Caki2 (cell line): Measurements from ENCODE around the gene CYBA. TPM values are rescaled to one million over a fixed set of nuclear protein-coding genes. Genes with fewer than 3 reads are reported as not detected.

Experiments
- DNase-seq: peaks from one replicate; pipeline ENCODE4 v3.0.0-alpha.2; 2015; ENCODE audit warnings: low read depth
- in situ Hi-C: cut with HindIII; loops from 2 replicates; pipeline ENCODE4 v1.10.0; 2016; ENCODE audit warnings: low sequenced_read_pairs, low pct_unique_long_range_greater_than_20kb, mixed read lengths
- total RNA-seq: library from RNA; depleted of rRNA; stranded (reverse); fragments of >200 nt; shearing (Covaris generic); gene quantifications from 2 replicates; pipeline ENCODE4 v1.2.3, GENCODE V29; 2014; ENCODE audit warnings: low replicate concordance

The CYBA gene
- total RNA-seq, 1 experiment from 2014 or later, result 591 TPM

GRCh38 chr16:88687676-88688012, 36.8 kb upstream of the CYBA start:
- DNase-seq, result no peak
- in situ Hi-C loops, result no loop called here

GRCh38 chr16:88687254-88687576, 36.4 kb upstream of the CYBA start:
- no peak for DNase-seq
- in situ Hi-C loops, result no loop called here

- DNase-seq, result peak; percentile 63
- in situ Hi-C loops, result no loop called here
Observed at GRCh38 chr16:88686439-88687253, 35.8 kb upstream of the CYBA start, which contains the start of gene SNAI3. SNAI3 (minus strand) TSS chr16:88686507; CDS start chr16:88686406, 101 bp downstream.

- DNase-seq, result no peak
- in situ Hi-C loops, result no loop called here
Observed at GRCh38 chr16:88686062-88686438, 35.2 kb upstream of the CYBA start.

GRCh38 chr16:88685156-88686061, 34.6 kb upstream of the CYBA start:
- DNase-seq, result no peak
- in situ Hi-C loops, result no loop called here

- DNase-seq, result no peak
- in situ Hi-C loops, result no loop called here
Observed at GRCh38 chr16:88684569-88685155, 33.8 kb upstream of the CYBA start.

- in situ Hi-C loops, result no loop called here
- DNase-seq, result no peak
Observed at GRCh38 chr16:88681709-88682451, 31.0 kb upstream of the CYBA start.

- in situ Hi-C loops, result no loop called here
- no peak for DNase-seq
Observed at GRCh38 chr16:88681084-88681680, 30.3 kb upstream of the CYBA start.

GRCh38 chr16:88680554-88681083, 29.8 kb upstream of the CYBA start:
- in situ Hi-C loops, result no loop called here
- no peak for DNase-seq

GRCh38 chr16:88678224-88678979, 27.5 kb upstream of the CYBA start:
- DNase-seq, result no peak
- in situ Hi-C loops, result no loop called here

- in situ Hi-C loops, result no loop called here
- no peak for DNase-seq
Observed at GRCh38 chr16:88677721-88678120, 26.9 kb upstream of the CYBA start.

GRCh38 chr16:88676502-88677242, 25.8 kb upstream of the CYBA start:
- no peak for DNase-seq
- in situ Hi-C loops, result no loop called here

- no peak for DNase-seq
- in situ Hi-C loops, result no loop called here
Observed at GRCh38 chr16:88673716-88674379, 23.0 kb upstream of the CYBA start.

GRCh38 chr16:88672776-88673175, 21.9 kb upstream of the CYBA start:
- in situ Hi-C loops, result no loop called here

GRCh38 chr16:88671806-88672205, 21.0 kb upstream of the CYBA start:
- no peak for DNase-seq
- in situ Hi-C loops, result no loop called here

More at GRCh38 chr16:88672776-88673175, 21.9 kb upstream of the CYBA start:
- DNase-seq, result no peak

GRCh38 chr16:88669980-88670379, 19.1 kb upstream of the CYBA start:
- in situ Hi-C loops, result no loop called here
- no peak for DNase-seq
